ENCODE data around the gene IL17F. TPM values are rescaled to one million over a fixed set of nuclear protein-coding genes. Genes with fewer than 3 reads are reported as not detected.

The IL17F gene
- polyA plus RNA-seq, 1 donor (not counting 4 experiments of a cell fraction or from before 2014, with no cell fraction given) = not detected

- TF ChIP-seq CTCF (optimal IDR thresholded peaks at IDR 0.05 in 1 of 3, IDR thresholded peaks at IDR 0.05 in 1 of 3, conservative IDR thresholded peaks at IDR 0.05 in 1 of 3; ENCODE audit: extremely low read depth in 1 of 3, insufficient read depth in 2 of 3, low read length in 3 of 3) (no peak), EZH2 (IDR thresholded peaks at IDR 0.05; ENCODE audit: low read length) (no peak)
Observed at GRCh38 chr6:52284460-52285176, 40.3 kb upstream of the IL17F start, which contains the start of gene MCM3. Gene MCM3, minus strand, starts transcription at chr6:52284742. Its CDS starts 68 bp downstream, at chr6:52284674.

GRCh38 chr6:52284131-52284459, 39.8 kb upstream of the IL17F start:
- H3K9me1 ChIP-seq (ENCODE audit: control insufficient read depth, extremely low read depth, insufficient read depth, low read length) = no peaks in the 10 kb centered on the region
- no peak for DNase-seq (ENCODE audit: low read depth, low spot score)
- H3K36me3 ChIP-seq (ENCODE audit: control insufficient read depth in 2 of 2, extremely low read depth in 1 of 2, insufficient read depth in 2 of 2, low read length in 2 of 2) = peaks cover 4 to 12% of the 10 kb centered on the region in 2 experiments
- TF ChIP-seq EZH2 (IDR thresholded peaks at IDR 0.05; ENCODE audit: low read length) (no peak), CTCF (optimal IDR thresholded peaks at IDR 0.05 in 1 of 3, IDR thresholded peaks at IDR 0.05 in 1 of 3, conservative IDR thresholded peaks at IDR 0.05 in 1 of 3; ENCODE audit: extremely low read depth in 1 of 3, insufficient read depth in 2 of 3, low read length in 3 of 3) (no peak)
- peaks cover 27% of the 10 kb centered on the region for H3K79me2 ChIP-seq (ENCODE audit: control insufficient read depth, insufficient read depth, low read length)
- peak overlapping the region; percentile 88 for H3K9ac ChIP-seq (ENCODE audit: control insufficient read depth, extremely low read depth, insufficient read depth, low read length)
- no peaks in the 10 kb centered on the region for H3K27me3 ChIP-seq (ENCODE audit: control insufficient read depth, extremely low read depth, insufficient read depth, low read length)
- no peaks in the 10 kb centered on the region for H4K20me1 ChIP-seq (ENCODE audit: control insufficient read depth, extremely low read depth, insufficient read depth, low read length)
- H3K4me2 ChIP-seq (ENCODE audit: control insufficient read depth, extremely low read depth, insufficient read depth, low read depth, low read length) = peak overlapping the region; percentile 69
- H3K4me3 ChIP-seq (ENCODE audit: control insufficient read depth in 2 of 3, extremely low read depth in 1 of 3, insufficient read depth in 2 of 3, low read depth in 1 of 3, low read length in 3 of 3) = peak overlapping the region; percentile 71 to 95 (median 92)
- H3K27ac ChIP-seq (ENCODE audit: control insufficient read depth, insufficient read depth, low read length) = peak overlapping the region; percentile 73
- peaks cover 10% of the 10 kb centered on the region for H3K4me1 ChIP-seq (ENCODE audit: control insufficient read depth, extremely low read depth, insufficient read depth, low read length)
- no peak for FAIRE-seq
- dilution Hi-C loops (cut with MboI; ENCODE audit: extremely low pct_ligation_motif_present, low sequenced_read_pairs) = no loop called here
- H3K9me3 ChIP-seq (ENCODE audit: control insufficient read depth, low read depth, low read length) = no peaks in the 10 kb centered on the region
- H2AFZ ChIP-seq (ENCODE audit: control insufficient read depth, low read length) = peak overlapping the region; percentile 92

More at GRCh38 chr6:52284460-52285176, 40.3 kb upstream of the IL17F start, which contains the start of gene MCM3:
- FAIRE-seq (peak; percentile 88), DNase-seq (ENCODE audit: low read depth, low spot score) (peak; percentile 92)
- H4K20me1 ChIP-seq (ENCODE audit: control insufficient read depth, extremely low read depth, insufficient read depth, low read length) = no peaks in the 10 kb centered on the region
- H3K9ac ChIP-seq (ENCODE audit: control insufficient read depth, extremely low read depth, insufficient read depth, low read length) = peak within 1 kb of the TSS; percentile 88
- dilution Hi-C loops (cut with MboI; ENCODE audit: extremely low pct_ligation_motif_present, low sequenced_read_pairs) = no loop called here
- H3K4me3 ChIP-seq (ENCODE audit: control insufficient read depth in 2 of 3, extremely low read depth in 1 of 3, insufficient read depth in 2 of 3, low read depth in 1 of 3, low read length in 3 of 3) = peak within 1 kb of the TSS; percentile 71 to 95 (median 92)
- no peaks in the 10 kb centered on the region for H3K9me1 ChIP-seq (ENCODE audit: control insufficient read depth, extremely low read depth, insufficient read depth, low read length)
- H3K27ac ChIP-seq (ENCODE audit: control insufficient read depth, insufficient read depth, low read length) = peak within 1 kb of the TSS; percentile 73
- no peaks in the 10 kb centered on the region for H3K9me3 ChIP-seq (ENCODE audit: control insufficient read depth, low read depth, low read length)
- H2AFZ ChIP-seq (ENCODE audit: control insufficient read depth, low read length) = peak within 1 kb of the TSS; percentile 92
- peaks cover 4 to 11% of the 10 kb centered on the region in 2 experiments for H3K36me3 ChIP-seq (ENCODE audit: control insufficient read depth in 2 of 2, extremely low read depth in 1 of 2, insufficient read depth in 2 of 2, low read length in 2 of 2)
- peaks cover 27% of the 10 kb centered on the region for H3K79me2 ChIP-seq (ENCODE audit: control insufficient read depth, insufficient read depth, low read length)
- H3K4me1 ChIP-seq (ENCODE audit: control insufficient read depth, extremely low read depth, insufficient read depth, low read length) = peaks cover 10% of the 10 kb centered on the region
- peak within 1 kb of the TSS; percentile 69 for H3K4me2 ChIP-seq (ENCODE audit: control insufficient read depth, extremely low read depth, insufficient read depth, low read depth, low read length)
- no peaks in the 10 kb centered on the region for H3K27me3 ChIP-seq (ENCODE audit: control insufficient read depth, extremely low read depth, insufficient read depth, low read length)
